Stimulated activated CD4-positive, alpha-beta T cell treated with anti-CD3 and anti-CD28 coated beads, Interleukin-15, amount 100 ng/mL, for 24 hours (primary cell): ENCODE measurements around the gene SLC25A22.

Experiments
- DNase-seq: peaks from one replicate; pipeline ENCODE4 v3.0.0-alpha.2; 2020

SLC25A22 gene

DNA sequence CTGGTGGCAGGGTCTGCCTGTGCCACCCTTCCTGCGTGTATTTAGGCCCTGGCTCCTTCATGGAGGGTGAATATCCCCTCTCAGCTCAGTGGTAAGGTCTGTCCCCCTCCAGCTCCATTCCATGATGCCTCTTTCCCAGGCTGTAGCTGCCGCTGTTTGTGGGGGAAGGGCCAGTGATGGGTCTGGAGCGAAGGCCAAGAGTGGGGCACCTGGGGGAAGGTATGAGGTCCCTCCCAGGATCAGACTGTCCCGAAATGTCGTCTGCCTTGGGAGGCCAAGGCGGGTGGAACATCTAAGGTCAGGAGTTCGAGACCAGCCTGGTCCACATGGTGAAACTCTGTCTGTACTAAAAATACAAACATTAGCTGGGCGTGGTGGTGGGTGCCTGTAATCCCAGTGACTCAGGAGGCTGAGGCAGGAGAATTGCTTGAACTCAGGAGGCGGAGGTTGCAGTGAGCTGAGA lies 35.8 kb upstream of the SLC25A22 start:
- DNase-seq: no peak

DNA sequence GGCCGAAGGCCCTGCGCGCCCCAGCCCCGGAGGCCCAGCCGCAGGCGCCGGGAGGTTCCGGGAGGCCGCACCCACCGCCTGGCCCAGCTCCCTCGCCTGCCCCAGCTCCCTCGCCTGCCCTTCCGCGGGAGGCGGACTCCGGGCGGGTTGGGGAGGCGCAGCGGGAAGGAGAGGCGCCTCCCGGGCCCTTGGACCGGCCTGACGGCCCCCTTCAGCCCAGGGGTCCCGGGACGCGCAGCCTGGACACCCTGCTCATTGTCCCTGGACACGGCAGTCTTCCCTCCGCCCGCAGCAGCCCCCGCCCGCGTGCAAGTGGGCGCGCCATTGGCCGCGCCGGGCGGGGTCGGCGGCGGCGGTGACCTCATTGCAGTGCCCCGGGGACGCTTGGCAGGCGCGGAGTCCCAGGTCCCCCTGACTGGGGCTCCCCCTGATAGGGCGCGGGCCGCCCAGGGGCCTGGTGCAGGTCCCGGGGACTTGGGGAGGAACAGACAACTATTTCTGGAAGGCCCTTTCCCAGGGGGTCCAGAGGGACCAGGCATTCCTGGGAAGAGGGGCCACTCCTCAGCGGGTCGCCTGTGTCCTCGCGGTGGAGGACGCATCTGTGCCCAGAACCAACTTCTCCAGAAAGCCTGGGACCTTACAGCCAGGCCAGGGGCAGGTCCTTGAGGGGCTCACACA lies 35.2 kb upstream of the SLC25A22 start:
- peak; percentile 58 for DNase-seq

DNA sequence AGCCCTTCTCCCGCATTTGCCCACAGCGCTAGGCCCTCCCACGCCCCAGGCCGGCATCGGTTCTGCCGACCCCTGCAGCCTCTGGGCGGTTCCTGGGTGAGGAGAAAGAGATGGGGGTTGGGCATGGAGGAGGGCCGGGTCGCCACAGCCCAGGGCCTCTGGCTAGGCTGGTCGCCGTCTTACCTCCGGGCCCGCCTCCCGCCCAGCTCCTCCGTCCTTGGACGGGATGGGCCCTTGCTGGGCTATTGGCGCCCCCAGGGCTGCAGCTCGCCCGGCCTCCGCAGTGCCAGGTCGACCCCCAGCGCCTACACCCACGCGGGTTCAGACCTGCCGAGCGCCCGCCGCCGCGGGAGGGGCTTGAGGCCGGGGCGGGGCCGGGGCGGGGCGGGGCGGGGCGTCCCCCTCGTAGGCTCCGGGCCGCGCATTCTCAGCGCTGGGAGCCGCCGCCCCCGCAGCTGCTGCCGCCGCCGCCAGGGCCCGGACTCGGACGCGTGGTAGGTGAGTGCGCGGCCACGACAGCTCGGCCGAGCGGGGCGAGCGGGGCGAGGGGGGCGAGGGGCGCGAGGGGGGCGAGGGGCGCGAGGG lies 34.5 kb upstream of the SLC25A22 start, which contains the start of gene CD151:
Gene CD151, plus strand, starts transcription at position 424 of the 585 bp plus-strand sequence. CDS start 3,118 bp downstream, outside the sequence.
- peak; percentile 74 for DNase-seq

DNA sequence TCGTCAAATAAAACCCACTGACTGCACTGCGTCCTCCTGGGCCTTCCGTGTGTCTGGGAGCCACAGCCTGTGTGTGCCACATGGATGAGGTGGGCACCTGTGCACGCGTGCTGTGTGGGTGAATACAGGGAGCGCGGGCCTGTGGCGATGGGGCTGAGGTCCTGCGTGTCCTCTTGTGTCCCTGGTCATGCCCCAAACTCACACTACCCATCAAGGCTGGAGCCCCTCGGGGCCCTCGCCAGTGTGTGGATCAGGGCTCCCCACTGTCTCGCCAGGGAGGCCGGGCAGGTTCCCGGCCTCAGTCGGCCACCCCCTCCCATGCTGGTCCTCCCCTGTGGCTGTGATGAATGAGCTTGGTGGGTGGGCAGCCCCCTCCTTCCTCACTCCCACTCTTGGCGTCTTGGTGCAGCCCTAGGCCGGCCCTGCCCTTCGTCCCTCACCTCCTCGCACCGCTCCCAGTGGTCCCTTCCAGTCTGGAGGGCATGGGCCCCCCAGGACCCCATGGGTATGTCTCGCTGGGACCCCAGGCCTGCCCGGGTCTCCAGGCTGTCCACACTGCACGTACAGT lies 34.0 kb upstream of the SLC25A22 start:
- DNase-seq: no peak

DNA sequence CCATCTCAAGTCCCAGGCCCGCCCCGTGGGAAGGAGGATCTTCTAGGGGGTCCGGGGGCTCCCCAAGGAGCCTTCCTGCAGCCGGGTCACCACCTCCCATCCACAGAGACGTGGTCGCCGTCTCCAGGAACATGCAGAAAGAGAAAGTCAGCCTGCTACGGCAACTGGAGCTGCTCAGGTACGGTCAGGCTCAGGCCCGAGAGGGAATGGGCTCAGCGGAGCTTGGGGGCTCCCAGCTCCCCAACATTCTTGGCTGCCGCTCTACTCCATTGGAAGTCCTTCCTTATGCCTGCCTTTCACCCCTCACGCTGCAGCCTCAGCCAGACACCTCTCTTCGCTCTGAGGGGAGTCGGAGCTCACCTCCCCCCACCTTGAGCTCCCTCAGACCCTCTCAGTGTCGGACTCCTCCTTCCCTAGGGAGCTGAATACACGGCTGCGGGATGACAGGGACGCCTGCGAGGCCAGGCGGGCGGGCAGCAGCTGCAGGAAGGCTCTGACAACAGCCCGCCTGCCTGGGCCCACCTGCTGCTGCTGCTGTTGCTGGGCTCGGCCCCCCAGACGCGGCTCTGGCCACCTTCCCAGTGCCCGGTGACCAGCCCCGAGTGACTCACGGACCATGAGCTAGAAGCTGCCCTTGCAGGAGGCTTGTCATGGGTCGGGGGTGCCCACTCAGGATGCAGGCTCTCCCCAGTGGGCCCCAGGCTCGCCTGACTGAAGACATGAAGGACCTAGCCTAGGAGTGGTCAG lies 33.2 kb upstream of the SLC25A22 start:
- DNase-seq: no peak

DNA sequence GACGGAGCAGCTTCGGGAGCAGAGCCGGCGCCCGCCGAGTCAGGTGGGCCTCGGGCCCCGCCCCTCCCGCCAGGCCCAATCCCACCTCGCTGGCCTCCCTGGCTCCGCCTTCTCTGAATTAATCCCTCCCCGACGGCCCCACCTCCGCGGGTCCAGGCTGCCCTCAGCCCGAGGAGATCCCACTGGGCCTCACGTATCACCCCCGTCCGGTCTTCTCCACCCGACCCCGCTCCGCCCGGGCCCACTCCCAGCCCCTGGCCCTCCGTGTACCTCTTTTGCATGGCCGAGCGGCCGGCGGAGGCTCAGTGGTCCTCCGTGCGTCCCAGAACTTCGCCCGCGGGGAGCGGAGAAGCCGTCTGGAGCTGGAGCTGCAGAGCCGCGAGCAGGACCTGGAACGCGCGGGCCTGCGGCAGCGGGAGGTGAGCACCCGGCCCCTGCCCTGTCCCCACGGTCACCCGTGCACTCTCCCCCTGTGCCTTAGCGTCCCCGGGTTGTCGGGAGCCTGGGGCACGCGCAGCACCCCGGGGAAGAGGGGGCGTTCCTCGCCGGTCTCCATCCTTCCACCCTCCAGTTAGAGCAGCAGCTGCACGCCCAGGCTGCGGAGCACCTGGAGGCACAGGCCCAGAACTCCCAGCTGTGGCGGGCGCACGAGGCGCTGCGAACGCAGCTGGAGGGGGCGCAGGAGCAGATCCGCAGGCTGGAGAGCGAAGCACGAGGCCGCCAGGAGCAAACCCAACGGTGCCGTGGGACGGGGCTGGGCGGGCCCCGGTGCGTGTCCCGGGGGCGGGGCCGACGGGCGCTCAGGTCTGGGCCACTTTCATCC lies 32.4 kb upstream of the SLC25A22 start:
- peak; percentile 76 for DNase-seq

DNA sequence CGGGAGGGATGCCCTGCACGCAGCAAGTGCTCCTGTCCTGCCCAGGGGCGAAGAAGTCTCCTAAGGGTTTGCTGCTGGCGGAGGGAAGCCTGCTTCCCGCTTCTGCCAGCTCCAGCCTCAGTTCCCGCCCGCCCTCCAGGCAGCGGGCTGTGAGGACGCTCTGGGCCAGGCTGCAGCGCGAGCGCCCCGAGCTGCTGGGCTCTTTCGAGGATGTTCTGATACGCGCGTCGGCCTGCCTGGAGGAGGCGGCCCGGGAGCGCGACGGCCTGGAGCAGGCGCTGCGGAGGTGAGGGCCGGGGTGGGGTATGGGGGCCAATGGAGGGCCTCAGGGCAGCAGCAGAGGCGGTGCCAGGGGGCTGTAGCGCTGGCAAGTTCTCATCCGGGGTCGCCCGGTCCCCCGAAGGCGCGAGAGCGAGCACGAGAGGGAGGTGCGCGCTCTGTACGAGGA lies 31.8 kb upstream of the SLC25A22 start:
- DNase-seq: no peak

DNA sequence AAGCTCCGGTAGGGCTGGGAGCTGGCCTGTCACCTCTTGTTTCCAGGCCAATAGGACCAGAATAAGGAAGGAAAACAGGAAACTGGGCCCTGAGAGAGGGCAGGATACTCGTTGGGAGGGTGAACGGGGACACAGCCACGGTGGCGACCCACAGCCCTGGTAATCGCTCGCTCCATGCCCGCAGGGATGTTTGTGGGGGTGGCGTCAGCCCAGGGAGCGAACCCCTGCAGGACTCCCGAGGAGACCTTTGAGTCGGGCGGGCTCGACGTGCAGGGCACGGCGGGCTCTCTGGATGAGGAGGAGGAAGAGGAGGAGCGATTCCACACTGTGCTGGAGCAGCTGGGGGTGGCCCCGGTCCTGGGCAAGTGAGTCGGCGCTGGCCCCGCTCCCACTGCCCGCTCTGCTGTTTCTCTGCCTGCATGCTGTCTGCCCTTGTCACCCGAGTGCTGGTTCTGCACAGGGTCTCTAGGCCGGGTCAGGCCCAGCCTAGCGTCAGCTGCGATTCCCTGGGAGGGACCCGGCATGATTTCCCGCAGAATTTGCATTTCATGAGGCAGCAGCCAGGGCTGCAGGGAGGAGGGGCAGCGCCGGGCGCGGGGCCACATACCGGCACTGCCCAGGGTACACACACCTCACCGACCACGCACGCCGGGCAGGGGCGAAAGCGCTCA lies 31.2 kb upstream of the SLC25A22 start:
- DNase-seq: no peak

DNA sequence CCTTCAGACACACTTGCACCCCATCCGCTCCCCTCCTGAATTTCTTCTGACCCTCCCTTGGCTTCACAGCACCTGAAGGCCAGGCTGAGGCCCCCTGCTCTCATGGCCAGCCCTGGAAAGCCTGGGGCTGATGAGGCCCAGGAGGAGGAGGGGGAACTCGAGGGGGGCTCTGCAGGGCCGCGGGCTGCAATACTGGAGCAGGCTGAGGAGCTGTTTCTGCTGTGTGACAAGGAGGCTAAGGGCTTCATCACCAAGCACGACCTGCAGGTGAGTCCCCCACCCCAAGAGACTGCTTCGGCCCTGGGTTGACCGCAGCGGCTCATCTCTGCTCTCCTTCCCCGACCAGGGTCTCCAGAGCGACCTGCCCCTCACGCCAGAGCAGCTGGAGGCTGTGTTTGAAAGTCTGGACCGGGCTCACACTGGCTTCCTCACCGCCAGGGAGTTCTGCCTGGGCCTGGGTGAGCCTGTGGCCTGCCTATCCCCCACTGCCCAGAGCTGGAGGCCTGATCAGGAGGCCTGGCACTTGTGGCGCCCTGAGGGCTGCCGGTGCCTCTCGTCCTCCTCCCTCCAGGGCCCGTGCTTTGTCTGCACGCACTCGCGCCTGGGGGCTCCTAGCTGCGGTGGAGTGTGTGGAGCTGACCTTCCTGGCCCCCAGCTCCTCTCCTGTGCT lies 30.6 kb upstream of the SLC25A22 start:
- DNase-seq: no peak

DNA sequence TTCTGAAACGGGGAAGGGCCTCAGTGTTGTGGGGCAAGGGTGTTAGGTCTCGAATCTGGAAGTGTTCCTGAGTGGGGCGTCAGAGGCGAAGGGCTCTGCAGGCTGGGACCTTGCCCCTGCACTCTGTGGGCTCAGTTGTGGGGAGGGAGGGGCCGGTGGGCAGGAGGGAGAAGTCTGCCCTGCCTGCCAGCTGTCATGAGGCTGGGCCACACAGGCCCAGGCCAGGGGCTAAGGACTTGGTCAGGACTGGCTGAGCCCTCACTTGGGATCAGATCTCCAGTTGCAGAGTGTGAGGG lies 29.8 kb upstream of the SLC25A22 start, which contains the start of gene CRACR2B:
Gene CRACR2B, plus strand, starts transcription at position 23 of the 296 bp plus-strand sequence. CDS start 689 bp downstream, outside the sequence.
- DNase-seq: no peak

DNA sequence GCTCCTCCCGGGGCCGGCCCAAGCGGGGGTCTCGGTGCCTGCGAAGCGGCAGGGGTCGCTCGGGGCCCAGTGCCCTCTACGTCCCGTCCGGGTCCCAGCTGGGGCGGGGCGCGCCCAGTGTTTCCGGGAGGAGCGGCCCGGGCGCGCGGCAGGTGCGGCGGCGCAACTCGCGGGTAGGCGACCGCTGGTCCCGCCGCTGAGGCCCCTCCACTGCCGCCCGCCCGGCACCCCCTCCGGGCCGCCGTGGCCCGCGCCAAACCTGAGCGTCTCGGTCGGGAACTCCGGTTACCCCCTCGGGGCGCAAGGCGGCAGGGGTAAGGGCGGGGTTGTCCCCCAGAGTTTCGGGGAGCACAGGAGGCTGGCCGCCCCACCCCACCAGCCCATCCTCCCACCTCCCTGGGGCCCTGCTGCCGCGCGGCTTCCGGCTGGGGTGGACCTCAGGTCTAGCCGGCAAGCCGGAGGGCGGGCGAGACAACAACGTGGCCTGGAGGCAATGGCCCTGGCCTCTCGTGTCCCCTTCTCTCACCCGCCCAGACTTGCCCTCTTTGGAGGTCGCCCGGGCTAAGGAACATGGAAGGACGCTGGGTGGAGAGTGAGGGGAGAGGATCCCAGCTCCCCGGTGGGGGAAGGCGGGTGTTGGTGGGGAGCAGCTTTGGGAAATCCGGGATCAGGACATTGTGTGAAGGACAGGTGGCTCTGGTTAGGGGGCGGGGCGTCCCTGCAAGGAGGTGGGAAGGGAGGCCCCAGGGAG lies 29.2 kb upstream of the SLC25A22 start:
- DNase-seq: no peak

DNA sequence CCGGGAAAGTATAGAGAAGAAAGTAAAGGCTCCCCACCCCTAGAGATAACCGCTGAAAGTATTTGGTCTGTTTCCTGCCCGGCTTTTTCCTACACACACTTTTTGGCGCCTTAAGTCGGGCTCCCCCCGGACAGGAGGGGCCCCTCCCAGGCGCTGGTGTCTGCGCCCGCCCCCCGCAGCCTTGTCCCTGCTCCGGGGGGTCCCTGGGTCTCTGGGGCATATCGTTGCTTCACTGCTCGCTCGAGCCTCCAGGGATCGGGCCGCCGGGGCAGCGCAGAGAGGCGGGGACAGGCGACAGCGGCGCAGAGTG lies 28.7 kb upstream of the SLC25A22 start:
- no peak for DNase-seq

DNA sequence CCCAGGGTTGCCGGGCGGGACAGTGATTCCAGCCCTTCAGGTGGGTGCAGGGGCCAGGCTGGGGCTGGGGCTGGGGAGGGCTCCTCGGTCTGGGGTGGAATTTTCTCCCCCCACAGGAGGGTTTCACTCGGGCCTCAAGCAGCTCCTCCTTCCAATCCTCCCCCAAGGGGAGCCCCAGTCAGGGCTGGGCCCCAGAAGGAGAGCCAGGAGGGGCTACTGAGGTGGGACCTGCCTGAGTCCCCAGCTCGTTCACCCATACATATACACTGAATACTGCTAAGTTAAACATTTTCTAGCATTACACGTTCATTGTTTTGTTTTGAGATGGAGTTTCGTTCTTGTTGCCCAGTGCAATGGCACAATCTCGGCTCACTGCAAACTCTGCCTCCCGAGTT lies 28.1 kb upstream of the SLC25A22 start:
- no peak for DNase-seq

DNA sequence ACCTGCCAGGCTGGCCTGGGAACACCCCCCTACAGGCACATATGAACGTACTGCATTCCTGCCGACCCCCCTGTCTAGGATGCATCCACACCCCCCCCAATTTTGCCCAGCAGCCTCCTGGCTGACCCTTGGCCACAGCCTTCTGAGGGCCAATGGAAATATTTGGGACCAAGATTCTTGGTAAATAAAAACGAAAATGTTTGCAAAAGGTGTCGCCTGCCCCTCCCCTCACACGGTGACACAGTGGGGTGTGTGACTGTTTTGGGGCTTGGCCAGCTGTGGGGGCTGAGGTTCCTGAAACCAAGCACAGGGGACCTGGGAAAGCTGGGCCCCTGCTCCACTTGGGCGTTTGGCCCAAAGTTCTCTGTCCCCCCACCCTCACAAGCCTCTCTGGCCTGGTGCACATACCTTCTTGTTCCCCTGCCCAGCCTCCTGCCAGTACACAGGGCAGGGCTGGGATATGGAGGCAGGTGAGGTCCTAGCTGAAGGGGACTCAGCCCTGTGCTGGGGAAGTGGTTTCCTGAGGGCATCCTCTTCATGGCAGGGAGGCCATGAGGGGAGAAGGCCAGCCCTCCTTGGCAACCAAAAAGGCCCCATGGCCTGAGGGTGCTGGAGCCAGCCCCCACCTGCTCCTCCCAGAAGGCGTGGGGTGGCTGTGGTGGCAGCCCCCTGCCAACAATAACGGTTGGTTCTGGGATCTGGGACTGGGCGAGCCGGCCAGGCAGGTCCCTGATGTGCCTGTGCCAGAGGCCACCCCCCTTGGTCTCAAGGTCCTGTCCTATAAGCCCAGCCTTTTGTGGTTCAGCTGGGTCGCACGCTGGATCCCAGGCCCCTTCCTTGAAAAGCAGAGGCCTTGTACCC lies 27.5 kb upstream of the SLC25A22 start:
- no peak for DNase-seq

DNA sequence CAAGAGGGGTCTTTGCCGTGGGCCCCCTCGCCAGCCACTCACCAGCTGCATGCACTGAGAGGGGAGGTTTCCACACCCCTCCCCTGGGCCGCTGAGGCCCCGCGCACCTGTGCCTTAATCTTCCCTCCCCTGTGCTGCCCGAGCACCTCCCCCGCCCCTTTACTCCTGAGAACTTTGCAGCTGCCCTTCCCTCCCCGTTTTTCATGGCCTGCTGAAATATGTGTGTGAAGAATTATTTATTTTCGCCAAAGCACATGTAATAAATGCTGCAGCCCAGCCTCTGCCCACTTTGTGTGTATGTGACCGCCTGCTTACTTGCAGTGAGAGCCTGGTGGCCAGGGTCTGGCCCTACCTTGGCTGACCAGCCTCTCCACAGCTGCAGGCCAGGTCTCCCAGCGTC lies 26.9 kb upstream of the SLC25A22 start:
- DNase-seq: no peak

DNA sequence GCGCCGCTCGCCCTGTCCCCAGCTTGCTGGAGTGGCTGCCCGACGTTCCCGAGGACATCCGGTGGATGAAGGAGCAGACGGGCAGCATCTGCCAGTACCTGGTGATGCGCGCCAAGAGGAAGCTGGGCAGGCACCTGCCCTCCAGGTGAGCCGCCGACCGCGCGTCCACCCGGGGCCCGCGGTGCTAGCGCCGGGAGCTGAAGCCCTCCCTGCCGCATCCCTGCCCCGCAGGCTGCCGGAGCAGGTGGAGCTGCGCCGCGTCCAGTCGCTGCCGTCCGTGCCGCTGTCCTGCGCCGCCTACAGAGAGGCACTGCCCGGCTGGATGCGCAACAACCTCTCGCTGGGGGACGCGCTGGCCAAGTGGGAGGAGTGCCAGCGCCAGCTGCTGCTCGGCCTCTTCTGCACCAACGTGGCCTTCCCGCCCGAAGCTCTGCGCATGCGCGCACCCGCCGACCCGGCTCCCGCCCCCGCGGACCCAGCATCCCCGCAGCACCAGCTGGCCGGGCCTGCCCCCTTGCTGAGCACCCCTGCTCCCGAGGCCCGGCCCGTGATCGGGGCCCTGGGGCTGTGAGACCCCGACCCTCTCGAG lies 26.3 kb upstream of the SLC25A22 start:
- DNase-seq: no peak

DNA sequence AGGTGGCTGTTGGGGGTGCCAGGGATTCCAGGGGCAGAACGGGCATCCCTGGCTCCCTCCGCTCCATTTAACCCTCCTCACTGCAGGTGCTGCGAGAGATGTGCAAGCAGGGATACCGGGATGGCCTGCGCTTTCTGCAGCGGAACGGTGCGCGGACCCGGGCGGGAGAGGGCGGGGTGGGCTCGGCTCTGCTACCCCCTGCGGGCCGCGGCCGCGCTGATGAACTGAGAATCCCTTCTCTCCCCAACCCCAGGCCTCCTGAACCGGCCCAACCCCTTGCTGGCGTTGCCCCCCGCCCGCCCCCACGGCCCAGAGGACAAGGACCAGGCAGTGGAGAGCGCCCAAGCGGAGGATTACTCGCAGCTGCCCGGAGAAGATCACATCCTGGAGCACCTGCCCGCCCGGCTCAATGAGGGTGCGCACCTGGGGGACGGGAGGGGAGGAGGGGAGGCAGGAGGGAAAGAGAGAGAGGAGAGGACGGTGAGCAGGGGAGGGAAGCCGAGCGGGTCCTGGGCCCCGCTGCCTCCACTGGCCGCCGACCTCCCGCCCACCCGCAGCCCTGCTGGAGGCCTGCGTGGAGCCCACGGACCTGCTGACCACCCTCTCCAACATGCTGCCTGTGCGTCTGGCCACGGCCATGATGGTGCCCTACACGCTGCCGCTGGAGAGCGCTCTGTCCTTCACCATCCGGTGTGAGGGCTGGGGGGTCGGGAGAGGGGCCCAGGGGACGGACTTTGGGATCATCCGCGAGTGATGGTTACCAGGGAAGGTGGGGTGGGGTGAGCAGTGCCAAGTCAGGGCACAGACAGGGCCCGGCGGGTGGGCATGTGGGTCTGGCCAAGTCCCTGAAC lies 25.6 kb upstream of the SLC25A22 start:
- DNase-seq: no peak

DNA sequence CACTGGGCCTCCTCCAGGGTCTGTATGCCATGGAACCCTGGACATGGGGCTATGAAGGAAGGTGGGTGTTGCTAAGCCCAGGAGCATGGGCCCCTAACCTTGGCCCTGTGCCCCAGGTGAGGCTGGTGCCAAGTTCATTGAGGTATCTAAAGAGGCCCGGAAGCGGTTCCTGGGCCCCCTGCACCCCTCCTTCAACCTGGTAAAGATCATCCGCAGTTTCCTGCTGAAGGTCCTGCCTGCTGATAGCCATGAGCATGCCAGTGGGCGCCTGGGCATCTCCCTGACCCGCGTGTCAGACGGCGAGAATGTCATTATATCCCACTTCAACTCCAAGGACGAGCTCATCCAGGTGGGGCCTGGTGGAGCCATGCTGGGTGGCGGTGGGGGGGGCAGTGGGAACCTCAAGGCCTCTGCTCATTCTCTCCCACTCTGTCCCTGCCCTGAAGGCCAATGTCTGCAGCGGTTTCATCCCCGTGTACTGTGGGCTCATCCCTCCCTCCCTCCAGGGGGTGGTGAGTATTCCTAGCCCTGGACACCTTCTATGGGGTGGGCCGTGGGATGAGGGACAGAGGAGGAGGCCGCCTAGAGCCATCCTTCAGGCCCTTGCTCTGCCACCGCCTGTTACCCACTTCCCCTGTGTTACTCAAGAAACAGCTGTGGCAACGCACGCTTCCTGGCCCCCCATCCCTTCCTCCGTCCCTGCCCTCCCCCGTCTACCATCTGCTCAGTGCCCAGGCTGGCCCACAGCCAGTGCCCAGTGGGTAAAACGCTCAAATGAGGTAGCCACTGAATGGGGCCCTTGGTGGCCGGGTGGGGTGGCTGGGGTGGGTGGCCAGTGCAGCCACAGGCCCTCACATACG lies 23.7 kb upstream of the SLC25A22 start:
- DNase-seq: no peak
